ENCODE measurements around the gene HEYL.

Gene HEYL

GRCh38 chr1:39632682-39633417 is 6.6 kb downstream of the HEYL start:
- DNase-seq (ENCODE audit: low spot score), result no peak
- in situ Hi-C loops (cut with MboI; ENCODE audit: low sequenced_read_pairs, unreplicated experiment), result no loop called here

GRCh38 chr1:39632323-39632681 is 7.1 kb downstream of the HEYL start:
- no peak for TF ChIP-seq CTCF (IDR thresholded peaks at IDR 0.05; ENCODE audit: borderline replicate concordance, control extremely low read depth, extremely low read depth, insufficient read depth, missing control alignments)
- in situ Hi-C loops (cut with MboI; ENCODE audit: low sequenced_read_pairs, unreplicated experiment), result no loop called here
- no peak for DNase-seq (ENCODE audit: low spot score)

More at GRCh38 chr1:39632682-39633417, 6.6 kb downstream of the HEYL start:
- no peak for TF ChIP-seq CTCF (IDR thresholded peaks at IDR 0.05; ENCODE audit: borderline replicate concordance, control extremely low read depth, extremely low read depth, insufficient read depth, missing control alignments)

GRCh38 chr1:39631361-39632322 is 7.8 kb downstream of the HEYL start:
- no peak for DNase-seq (ENCODE audit: low spot score)
- in situ Hi-C loops (cut with MboI; ENCODE audit: low sequenced_read_pairs, unreplicated experiment), result no loop called here
- no peak for TF ChIP-seq CTCF (IDR thresholded peaks at IDR 0.05; ENCODE audit: borderline replicate concordance, control extremely low read depth, extremely low read depth, insufficient read depth, missing control alignments)

- TF ChIP-seq CTCF (IDR thresholded peaks at IDR 0.05; ENCODE audit: borderline replicate concordance, control extremely low read depth, extremely low read depth, insufficient read depth, missing control alignments), result no peak
- in situ Hi-C loops (cut with MboI; ENCODE audit: low sequenced_read_pairs, unreplicated experiment), result no loop called here
- DNase-seq (ENCODE audit: low spot score), result no peak
Observed at GRCh38 chr1:39628807-39629350, 10.6 kb downstream of the HEYL start.

- TF ChIP-seq CTCF (IDR thresholded peaks at IDR 0.05; ENCODE audit: borderline replicate concordance, control extremely low read depth, extremely low read depth, insufficient read depth, missing control alignments), result no peak
- DNase-seq (ENCODE audit: low spot score), result no peak
- in situ Hi-C loops (cut with MboI; ENCODE audit: low sequenced_read_pairs, unreplicated experiment), result no loop called here
Observed at GRCh38 chr1:39626646-39627045, 12.8 kb downstream of the HEYL start.

GRCh38 chr1:39625462-39626273 is 13.8 kb downstream of the HEYL start:
- in situ Hi-C loops (cut with MboI; ENCODE audit: low sequenced_read_pairs, unreplicated experiment), result no loop called here
- DNase-seq (ENCODE audit: low spot score), result no peak
- TF ChIP-seq CTCF (IDR thresholded peaks at IDR 0.05; ENCODE audit: borderline replicate concordance, control extremely low read depth, extremely low read depth, insufficient read depth, missing control alignments), result no peak
